Activated naive CD4-positive, alpha-beta T cell treated with anti-CD3 and anti-CD28 coated beads, Interleukin-2, amount 50 U/mL, for 24 hours (primary cell): ENCODE measurements around the gene ZNF512.
"Not testable (repeated sequence)": the region's sequence is repeated elsewhere in the genome, so short reads cannot be mapped to it uniquely, and the experiment has no call there.

Experiments
- H3K27ac Mint-ChIP-seq: one replicate; pipeline ENCODE4 v1.8.0; 2021; ENCODE audit warnings: mild to moderate bottlenecking, mixed read lengths
- H3K27me3 Mint-ChIP-seq: one replicate; pipeline ENCODE4 v1.8.0; 2021; ENCODE audit warnings: mixed read lengths
- H3K36me3 Mint-ChIP-seq: one replicate; pipeline ENCODE4 v1.8.0; 2021; ENCODE audit warnings: mixed read lengths
- H3K4me1 Mint-ChIP-seq: one replicate; pipeline ENCODE4 v1.8.0; 2021; ENCODE audit warnings: mixed read lengths
- H3K4me3 Mint-ChIP-seq: one replicate; pipeline ENCODE4 v1.8.0; 2021; ENCODE audit warnings: mild to moderate bottlenecking, mixed read lengths
- H3K9me3 Mint-ChIP-seq: one replicate; pipeline ENCODE4 v1.8.0; 2021; ENCODE audit warnings: mixed read lengths

ZNF512 gene

GRCh38 chr2:27572439-27572838 is 10.4 kb upstream of the ZNF512 start:
- Mint-ChIP-seq H3K9me3 (no peaks in the 10 kb centered on the region), H3K36me3 (peaks cover 1% of the 10 kb centered on the region), H3K4me3 (no peak overlapping the region), H3K27me3 (no peaks in the 10 kb centered on the region), H3K4me1 (no peaks in the 10 kb centered on the region), H3K27ac (no peak overlapping the region)

- peaks cover 1% of the 10 kb centered on the region for H3K36me3 Mint-ChIP-seq
- H3K27me3 Mint-ChIP-seq, result no peaks in the 10 kb centered on the region
- H3K4me1 Mint-ChIP-seq, result no peaks in the 10 kb centered on the region
- no peaks in the 10 kb centered on the region for H3K9me3 Mint-ChIP-seq
- H3K27ac Mint-ChIP-seq, result no peak overlapping the region
- no peak overlapping the region for H3K4me3 Mint-ChIP-seq
These were observed 9.8 kb upstream of the ZNF512 start for GRCh38 chr2:27572998-27573429.

- Mint-ChIP-seq H3K9me3 (no peaks in the 10 kb centered on the region), H3K36me3 (peaks cover 1% of the 10 kb centered on the region), H3K27ac (no peak overlapping the region), H3K4me1 (no peaks in the 10 kb centered on the region), H3K4me3 (no peak overlapping the region), H3K27me3 (no peaks in the 10 kb centered on the region)
These were observed 9.4 kb upstream of the ZNF512 start for GRCh38 chr2:27573452-27573851.

- peaks cover 5% of the 10 kb centered on the region for H3K36me3 Mint-ChIP-seq
- H3K4me1 Mint-ChIP-seq, result peaks cover 38% of the 10 kb centered on the region
- H3K27me3 Mint-ChIP-seq, result no peaks in the 10 kb centered on the region
- H3K9me3 Mint-ChIP-seq, result peaks cover 1% of the 10 kb centered on the region
- H3K27ac Mint-ChIP-seq, result peak overlapping the region; percentile 53
- H3K4me3 Mint-ChIP-seq, result peak overlapping the region; percentile 94
These were observed 1.3 kb upstream of the ZNF512 start for GRCh38 chr2:27581417-27582128.

GRCh38 chr2:27582129-27582694 is 630 bp upstream of the ZNF512 start:
- Mint-ChIP-seq H3K4me3 (peak overlapping the region; percentile 94), H3K27me3 (no peaks in the 10 kb centered on the region), H3K27ac (peak overlapping the region; percentile 95), H3K4me1 (peaks cover 44% of the 10 kb centered on the region), H3K36me3 (peaks cover 10% of the 10 kb centered on the region), H3K9me3 (peaks cover 4% of the 10 kb centered on the region)

- no peaks in the 10 kb centered on the region for H3K27me3 Mint-ChIP-seq
- H3K4me1 Mint-ChIP-seq, result peaks cover 54% of the 10 kb centered on the region
- peak overlapping the region; percentile 95 for H3K27ac Mint-ChIP-seq
- peak overlapping the region; percentile 94 for H3K4me3 Mint-ChIP-seq
- peaks cover 4% of the 10 kb centered on the region for H3K9me3 Mint-ChIP-seq
- peaks cover 13% of the 10 kb centered on the region for H3K36me3 Mint-ChIP-seq
These were observed 611 bp downstream of the ZNF512 start for GRCh38 chr2:27583390-27583915.

GRCh38 chr2:27584597-27584996 is 1.8 kb downstream of the ZNF512 start:
- Mint-ChIP-seq H3K4me1 (peaks cover 59% of the 10 kb centered on the region), H3K27ac (peak overlapping the region; percentile 59), H3K9me3 (peaks cover 4% of the 10 kb centered on the region), H3K4me3 (peak overlapping the region; percentile 94), H3K27me3 (no peaks in the 10 kb centered on the region), H3K36me3 (peaks cover 15% of the 10 kb centered on the region)

GRCh38 chr2:27587025-27587424 is 4.2 kb downstream of the ZNF512 start:
- H3K4me3 Mint-ChIP-seq, result peak overlapping the region; percentile 73
- H3K9me3 Mint-ChIP-seq, result peaks cover 10% of the 10 kb centered on the region
- H3K4me1 Mint-ChIP-seq, result peaks cover 71% of the 10 kb centered on the region
- H3K27ac Mint-ChIP-seq, result peak overlapping the region; percentile 92
- H3K27me3 Mint-ChIP-seq, result no peaks in the 10 kb centered on the region
- H3K36me3 Mint-ChIP-seq, result peaks cover 26% of the 10 kb centered on the region

GRCh38 chr2:27588308-27588707 is 5.5 kb downstream of the ZNF512 start:
- Mint-ChIP-seq H3K27me3 (no peaks in the 10 kb centered on the region), H3K4me1 (peaks cover 64% of the 10 kb centered on the region), H3K27ac (peak overlapping the region; percentile 36), H3K9me3 (peaks cover 10% of the 10 kb centered on the region), H3K4me3 (no peak overlapping the region), H3K36me3 (peaks cover 28% of the 10 kb centered on the region)

GRCh38 chr2:27591745-27592144 is 8.9 kb downstream of the ZNF512 start:
- no peaks in the 10 kb centered on the region for H3K27me3 Mint-ChIP-seq
- peaks cover 44% of the 10 kb centered on the region for H3K4me1 Mint-ChIP-seq
- peaks cover 43% of the 10 kb centered on the region for H3K36me3 Mint-ChIP-seq
- H3K4me3 Mint-ChIP-seq, result no peak overlapping the region
- no peak overlapping the region for H3K27ac Mint-ChIP-seq
- peaks cover 13% of the 10 kb centered on the region for H3K9me3 Mint-ChIP-seq

GRCh38 chr2:27593240-27593639 is 10.4 kb downstream of the ZNF512 start:
- peaks cover 46% of the 10 kb centered on the region for H3K4me1 Mint-ChIP-seq
- no peaks in the 10 kb centered on the region for H3K27me3 Mint-ChIP-seq
- H3K27ac Mint-ChIP-seq, result no peak overlapping the region
- H3K9me3 Mint-ChIP-seq, result peaks cover 12% of the 10 kb centered on the region
- H3K4me3 Mint-ChIP-seq, result no peak overlapping the region
- peaks cover 41% of the 10 kb centered on the region for H3K36me3 Mint-ChIP-seq

GRCh38 chr2:27594020-27594703 is 11.3 kb downstream of the ZNF512 start:
- H3K27me3 Mint-ChIP-seq, H3K4me3 Mint-ChIP-seq, H3K27ac Mint-ChIP-seq: not testable (repeated sequence)
- Mint-ChIP-seq H3K36me3 (peaks cover 42% of the 10 kb centered on the region), H3K4me1 (peaks cover 49% of the 10 kb centered on the region), H3K9me3 (peaks cover 12% of the 10 kb centered on the region)

- peaks cover 41% of the 10 kb centered on the region for H3K36me3 Mint-ChIP-seq
- H3K4me1 Mint-ChIP-seq, result peaks cover 48% of the 10 kb centered on the region
- H3K27ac Mint-ChIP-seq, H3K9me3 Mint-ChIP-seq, H3K27me3 Mint-ChIP-seq: not testable (repeated sequence)
- H3K4me3 Mint-ChIP-seq, result peak overlapping the region; percentile 33
These were observed 12.6 kb downstream of the ZNF512 start for GRCh38 chr2:27595412-27595811.

GRCh38 chr2:27596627-27597026 is 13.8 kb downstream of the ZNF512 start:
- Mint-ChIP-seq H3K36me3 (peaks cover 39% of the 10 kb centered on the region), H3K27ac (peak overlapping the region; percentile 12), H3K27me3 (no peaks in the 10 kb centered on the region), H3K9me3 (peaks cover 5% of the 10 kb centered on the region), H3K4me3 (no peak overlapping the region), H3K4me1 (peaks cover 44% of the 10 kb centered on the region)

GRCh38 chr2:27606611-27607010 is 23.8 kb downstream of the ZNF512 start:
- Mint-ChIP-seq H3K4me1 (peaks cover 5% of the 10 kb centered on the region), H3K36me3 (peaks cover 13% of the 10 kb centered on the region), H3K9me3 (no peaks in the 10 kb centered on the region), H3K27me3 (no peaks in the 10 kb centered on the region), H3K4me3 (no peak overlapping the region), H3K27ac (no peak overlapping the region)

GRCh38 chr2:27613985-27614384 is 31.1 kb downstream of the ZNF512 start:
- H3K4me1 Mint-ChIP-seq, result no peaks in the 10 kb centered on the region
- H3K4me3 Mint-ChIP-seq, result no peak overlapping the region
- peaks cover 9% of the 10 kb centered on the region for H3K36me3 Mint-ChIP-seq
- no peaks in the 10 kb centered on the region for H3K27me3 Mint-ChIP-seq
- no peak overlapping the region for H3K27ac Mint-ChIP-seq
- no peaks in the 10 kb centered on the region for H3K9me3 Mint-ChIP-seq
